HepG2 (cell line): ENCODE measurements around the gene ZNF154. TPM values are rescaled to one million over a fixed set of nuclear protein-coding genes. Genes with fewer than 3 reads are reported as not detected.

Experiments
- ATAC-seq: fragments of 200-7000 bp; cut with Tn5 transposase; 3 replicates; pipeline ENCODE4 v1.9.1; 2020; ENCODE audit warnings: mild to moderate bottlenecking, moderate library complexity
- BruUV-seq: library from RNA; stranded (reverse); fragments of 400-500 nt; replicated peaks from 2 replicates; lab custom pipeline; 2021; lab: Mats Ljungman, UMichigan
- CTCF ChIA-PET: fragments of 300-600 bp; formaldehyde crosslinking; extraction: SDS; loops from one replicate; lab custom pipeline; 2021; ENCODE audit warnings: low total read pairs, inconsistent platforms, low intra/inter-chr PET ratio; lab: Yijun Ruan, JAX
- POLR2A ChIA-PET: fragments of 350-600 bp; sonication (Branson Sonifier 250); formaldehyde crosslinking; loops from one replicate; lab custom pipeline; 2020; ENCODE audit warnings: antibody characterized with exemption, inconsistent platforms; lab: Yijun Ruan, JAX
- DNase-seq: peaks from one replicate; pipeline ENCODE4 v3.0.0-alpha.2; 2015; ENCODE audit warnings: low spot score
- FAIRE-seq: peaks from 3 replicates; lab custom pipeline; 2011; peaks lifted over from hg19 to GRCh38; lab: Jason Lieb, UNC
- H2AFZ ChIP-seq: one replicate; pipeline ENCODE4 v1.6.1; 2011; ENCODE audit warnings: low read length, inconsistent platforms
- H3K27ac ChIP-seq: fragments of 300-600 bp; 3 replicates; pipeline ENCODE4 v1.8.0; 2011; ENCODE audit warnings: mixed run types, mild to moderate bottlenecking, mixed read lengths, low read length, inconsistent platforms; ENCODE audit not compliant: insufficient read depth; ENCODE audit errors: extremely low read length
- H3K27me3 ChIP-seq, 2 experiments: fragments of 200-600 bp in 1 of 2; 2 replicates in 1 of 2; 3 replicates in 1 of 2; pipeline versions ENCODE4 v1.6.0 to v1.8.0; 2011; ENCODE audit warnings: low read length in 2 of 2, mild to moderate bottlenecking in 2 of 2, moderate library complexity in 2 of 2, inconsistent platforms in 1 of 2; ENCODE audit not compliant: insufficient read depth in 2 of 2, control insufficient read depth in 1 of 2
- H3K36me3 ChIP-seq, 2 experiments: fragments of 200-600 bp in 1 of 2; replicated peaks in 1 of 2; 2 replicates in 1 of 2; 3 replicates in 1 of 2; pipeline versions ENCODE4 v1.5.1 to v1.8.0; 2011; ENCODE audit warnings: low read length in 2 of 2, inconsistent platforms in 1 of 2; ENCODE audit not compliant: insufficient read depth in 2 of 2, control insufficient read depth in 1 of 2
- H3K4me1 ChIP-seq: 2 replicates; pipeline ENCODE4 v1.5.1; 2012; ENCODE audit warnings: low read length, inconsistent platforms; ENCODE audit not compliant: insufficient read depth
- H3K4me2 ChIP-seq: 2 replicates; pipeline ENCODE4 v1.6.0; 2011; ENCODE audit warnings: low read depth, low read length, inconsistent platforms
- H3K4me3 ChIP-seq, 3 experiments: fragments of 200-600 bp in 1 of 3; sonication (generic), shearing (Covaris generic) in 1 of 3; replicated peaks in 1 of 3; 2 replicates each; pipeline ENCODE4 v1.5.1; 2011 to 2016; ENCODE audit warnings: low read length in 3 of 3, inconsistent platforms in 2 of 3, low read depth in 2 of 3, mild to moderate bottlenecking in 2 of 3, control low read depth in 1 of 3, mixed read lengths in 1 of 3; ENCODE audit not compliant: insufficient read depth in 1 of 3
- H3K79me2 ChIP-seq: one replicate; pipeline ENCODE4 v1.6.1; 2011; ENCODE audit warnings: low read length, inconsistent platforms; ENCODE audit not compliant: insufficient read depth
- H3K9ac ChIP-seq: 2 replicates; pipeline ENCODE4 v1.6.0; 2011; ENCODE audit warnings: mild to moderate bottlenecking, low read depth, low read length, inconsistent platforms; ENCODE audit not compliant: insufficient read depth
- H3K9me3 ChIP-seq: 2 replicates; pipeline ENCODE4 v1.5.1; 2012; ENCODE audit warnings: mild to moderate bottlenecking, low read length
- H4K20me1 ChIP-seq: 2 replicates; pipeline ENCODE4 v1.6.0; 2011; ENCODE audit warnings: inconsistent platforms, mild to moderate bottlenecking, low read length, moderate library complexity; ENCODE audit not compliant: insufficient read depth
- CHD2 ChIP-seq: IDR thresholded peaks from 2 replicates; pipeline ENCODE4 v1.6.1; 2011; ENCODE audit warnings: low read depth, low read length, improper control_type of control experiment
- CTCF ChIP-seq: sonication (generic); formaldehyde crosslinking; IDR thresholded peaks from 2 replicates; pipeline ENCODE4 v1.5.0; 2020; ENCODE audit warnings: mild to moderate bottlenecking, missing genetic modification reagents, moderate library complexity
- HMG20B ChIP-seq: conservative IDR thresholded peaks from 2 replicates; pipeline ENCODE4 v1.6.1; 2016; ENCODE audit warnings: missing genetic modification reagents, missing compliant biosample characterization
- HNRNPH1 ChIP-seq: fragments of 200-400 bp; formaldehyde crosslinking; optimal IDR thresholded peaks from 2 replicates; pipeline ENCODE3; 2017; ENCODE audit warnings: mild to moderate bottlenecking, low read depth, low read length
- MBNL3 ChIP-seq: fragments of 250-450 bp; sonication (Bioruptor Pico); conservative IDR thresholded peaks from 2 replicates; pipeline ENCODE4 v1.8.0; 2022; ENCODE audit warnings: mild to moderate bottlenecking, inconsistent platforms
- MEF2D ChIP-seq: sonication (generic); formaldehyde crosslinking; IDR thresholded peaks from 2 replicates; pipeline ENCODE4 v1.5.1; 2020; ENCODE audit warnings: mild to moderate bottlenecking, missing genetic modification reagents
- POLR2A ChIP-seq, 2 experiments: IDR thresholded peaks; 2 replicates each; pipeline ENCODE4 v1.6.1; 2011; ENCODE audit warnings: low read depth in 2 of 2, low read length in 2 of 2, mild to moderate bottlenecking in 1 of 2, moderate library complexity in 1 of 2; ENCODE audit not compliant: insufficient read depth in 1 of 2
- SIN3A ChIP-seq: IDR thresholded peaks from 2 replicates; pipeline ENCODE4 v1.6.1; 2011; ENCODE audit warnings: low read depth, mild to moderate bottlenecking, control low read depth, low read length, borderline replicate concordance
- SMC3 ChIP-seq: IDR thresholded peaks from 2 replicates; pipeline ENCODE4 v1.6.1; 2011; ENCODE audit warnings: low read length, improper control_type of control experiment
- YEATS2 ChIP-seq: sonication (generic); formaldehyde crosslinking; IDR thresholded peaks from 2 replicates; pipeline ENCODE4 v1.4.0; 2020; ENCODE audit warnings: missing genetic modification reagents, borderline replicate concordance
- ZNF17 ChIP-seq: sonication (generic); formaldehyde crosslinking; IDR thresholded peaks from 2 replicates; pipeline ENCODE4 v1.5.0; 2020; ENCODE audit warnings: mild to moderate bottlenecking, missing genetic modification reagents
- ZNF235 ChIP-seq: sonication (generic); formaldehyde crosslinking; IDR thresholded peaks from 2 replicates; pipeline ENCODE4 v1.8.1; 2023; ENCODE audit warnings: mild to moderate bottlenecking, missing genetic modification reagents, borderline replicate concordance
- ZNF564 ChIP-seq: sonication (generic); formaldehyde crosslinking; IDR thresholded peaks from 2 replicates; pipeline ENCODE4 v1.8.1; 2023; ENCODE audit warnings: mild to moderate bottlenecking, missing genetic modification reagents
- ZNF605 ChIP-seq: sonication (generic); formaldehyde crosslinking; IDR thresholded peaks from 2 replicates; pipeline ENCODE4 v1.8.0; 2022; ENCODE audit warnings: mild to moderate bottlenecking, missing genetic modification reagents
- ZNF709 ChIP-seq: sonication (generic); formaldehyde crosslinking; IDR thresholded peaks from 2 replicates; pipeline ENCODE4 v1.5.0; 2020; ENCODE audit warnings: mild to moderate bottlenecking, missing genetic modification reagents
- ZSCAN30 ChIP-seq: sonication (generic); formaldehyde crosslinking; IDR thresholded peaks from 2 replicates; pipeline ENCODE4 v1.5.0; 2020; ENCODE audit warnings: mild to moderate bottlenecking, missing genetic modification reagents
- WGBS: methylation state at CpG from one replicate; pipeline ENCODE4 v1.1.6; 2017; ENCODE audit warnings: low lambda C conversion rate; 5-methylcytosine and 5-hydroxymethylcytosine counted together
- in situ Hi-C: cut with HindIII; loops from 2 replicates; pipeline ENCODE4 v1.10.0; 2017; ENCODE audit warnings: low pct_unique_long_range_greater_than_20kb; ENCODE audit not compliant: extremely low pct_ligation_motif_present
- intact Hi-C: fragments of 100-400 bp; cut with micrococcal nuclease; formaldehyde crosslinking; loops from one replicate; pipeline ENCODE4 v1.10.0; 2022; ENCODE audit not compliant: unreplicated experiment
- polyA plus RNA-seq, 8 experiments: library from polyadenylated mRNA; depleted of rRNA in 3 of 8; stranded (reverse) in 7 of 8; unstranded in 1 of 8; fragments of >200 nt; fragmentation: Illumina TruSeq in 4 of 8; extraction: Trizol in 4 of 8; gene quantifications; 2 replicates each; pipeline versions ENCODE4 v1.2.1 to v1.2.3, GENCODE V29; 2011 to 2016; ENCODE audit warnings: low read depth in 4 of 8, missing spikeins in 1 of 8, mixed read lengths in 1 of 8; ENCODE audit not compliant: insufficient read depth in 1 of 8
- total RNA-seq, 5 experiments: library from RNA; depleted of rRNA; stranded (reverse); fragments of >200 nt; fragmentation: Illumina TruSeq; extraction: Trizol; gene quantifications; 2 replicates each; pipeline ENCODE4 v1.2.3, GENCODE V29; 2016; ENCODE audit warnings: low read depth in 1 of 5
- TF ChIP-seq, protein P1 (sequence below): fragments of 450-650 bp; IDR thresholded peaks from 2 replicates; pipeline ENCODE4 v1.6.1; 2016

Gene ZNF154
- total and polyA plus RNA-seq, 2 of the 13 experiments (the other 11 are each of a cell fraction or from before 2014, with no cell fraction given), result not detected

GRCh38 chr19:57651654-57651996, 57.4 kb downstream of the ZNF154 start (continued):
- TF ChIP-seq CTCF (CRISPR knock-in tag) (peak; percentile 55), SMC3 (0 out of 2 replicates have a peak, but pooled peaks have one; percentile 3), POLR2A (IDR thresholded peaks at IDR 0.05; ENCODE audit: insufficient read depth in 1 of 2, low read depth in 2 of 2, low read length in 2 of 2) (no peak), ZSCAN30 (CRISPR knock-in tag) (0 out of 2 replicates have a peak, but pooled peaks have one; percentile 24), HMG20B (CRISPR knock-in tag) (0 out of 2 replicates have a peak, but pooled peaks have one; percentile 41)

- DNase-seq (no peak), FAIRE-seq (no peak)
- intact Hi-C loops, result no loop called here
These were observed 60.5 kb downstream of the ZNF154 start for GRCh38 chr19:57648331-57649003.

More at GRCh38 chr19:57648331-57649003, 60.5 kb downstream of the ZNF154 start:
- no peak overlapping the region for H2AFZ ChIP-seq
- no TSS peak for BruUV-seq
- H3K27me3 ChIP-seq, result no peaks in the 10 kb centered on the region
- 76% methylated on average over 6 of the region's 6 CpGs for WGBS
- CTCF ChIA-PET, result no interaction called here
- no peak for ATAC-seq
- H3K4me2 ChIP-seq, result no peak overlapping the region
- no peaks in the 10 kb centered on the region for H3K36me3 ChIP-seq
- POLR2A ChIA-PET, result no interaction called here
- no peaks in the 10 kb centered on the region for H4K20me1 ChIP-seq
- no peaks in the 10 kb centered on the region for H3K79me2 ChIP-seq
- H3K9me3 ChIP-seq, result 0 out of 2 replicates have a peak, but pooled peaks cover 4% of the 10 kb centered on the region
- H3K27ac ChIP-seq, result no peak overlapping the region
- in situ Hi-C loops, result no loop called here
- no peak overlapping the region for H3K9ac ChIP-seq
- peaks cover 27% of the 10 kb centered on the region for H3K4me1 ChIP-seq
- no peak overlapping the region for H3K4me3 ChIP-seq
- TF ChIP-seq ZNF235, result no peak
- no peak for TF ChIP-seq ZNF17 (CRISPR knock-in tag)
- TF ChIP-seq YEATS2 (CRISPR knock-in tag), result no peak
- no peak for TF ChIP-seq CHD2
- TF ChIP-seq ZNF709, result no peak
- no peak for TF ChIP-seq MEF2D (CRISPR knock-in tag)
- no peak for TF ChIP-seq SIN3A
- TF ChIP-seq MBNL3 (CRISPR knock-in tag), result no peak
- TF ChIP-seq ZNF605 (CRISPR knock-in tag), result no peak
- no peak for TF ChIP-seq HNRNPH1
- TF ChIP-seq ZNF564 (CRISPR knock-in tag), result no peak
- TF ChIP-seq, protein P1, sequence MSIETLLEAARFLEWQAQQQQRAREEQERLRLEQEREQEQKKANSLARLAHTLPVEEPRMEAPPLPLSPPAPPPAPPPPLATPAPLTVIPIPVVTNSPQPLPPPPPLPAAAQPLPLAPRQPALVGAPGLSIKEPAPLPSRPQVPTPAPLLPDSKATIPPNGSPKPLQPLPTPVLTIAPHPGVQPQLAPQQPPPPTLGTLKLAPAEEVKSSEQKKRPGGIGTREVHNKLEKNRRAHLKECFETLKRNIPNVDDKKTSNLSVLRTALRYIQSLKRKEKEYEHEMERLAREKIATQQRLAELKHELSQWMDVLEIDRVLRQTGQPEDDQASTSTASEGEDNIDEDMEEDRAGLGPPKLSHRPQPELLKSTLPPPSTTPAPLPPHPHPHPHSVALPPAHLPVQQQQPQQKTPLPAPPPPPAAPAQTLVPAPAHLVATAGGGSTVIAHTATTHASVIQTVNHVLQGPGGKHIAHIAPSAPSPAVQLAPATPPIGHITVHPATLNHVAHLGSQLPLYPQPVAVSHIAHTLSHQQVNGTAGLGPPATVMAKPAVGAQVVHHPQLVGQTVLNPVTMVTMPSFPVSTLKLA, result no peak
- TF ChIP-seq, all 625 proteins: peak for 0
